SU-DHL-6 (cell line): ENCODE results near the gene TNPO1.

Experiments
- H2AFZ ChIP-seq: fragments of 200-600 bp; sonication (generic); 2 replicates; pipeline ENCODE4 v1.6.1; 2014; ENCODE audit warnings: low read depth, mild to moderate bottlenecking, moderate library complexity, mixed read lengths, antibody characterized with exemption, low read length; ENCODE audit not compliant: severe bottlenecking
- H3F3A ChIP-seq: fragments of 200-600 bp; shearing (Covaris generic); 2 replicates; pipeline ENCODE4 v1.6.0; 2016; ENCODE audit warnings: antibody characterized with exemption, mild to moderate bottlenecking; ENCODE audit not compliant: insufficient read depth
- H3K27ac ChIP-seq: fragments of 200-600 bp; sonication (generic); 2 replicates; pipeline ENCODE4 v1.5.1; 2016; ENCODE audit warnings: low read depth, mild to moderate bottlenecking, low read length, moderate library complexity, mixed read lengths
- H3K27me3 ChIP-seq: fragments of 200-600 bp; sonication (generic), shearing (Covaris generic); 2 replicates; pipeline ENCODE4 v1.6.0; 2014; ENCODE audit warnings: mild to moderate bottlenecking, low read length
- H3K36me3 ChIP-seq: fragments of 200-600 bp; sonication (generic); 2 replicates; pipeline ENCODE4 v1.6.1; 2014; ENCODE audit warnings: mild to moderate bottlenecking, low read length, mixed read lengths
- H3K4me2 ChIP-seq: fragments of 300-600, 200-600 bp; shearing (Covaris generic), sonication (generic); 2 replicates; pipeline ENCODE4 v1.6.0; 2014; ENCODE audit warnings: low read length, low read depth, mild to moderate bottlenecking; ENCODE audit not compliant: poor library complexity, severe bottlenecking
- H3K4me3 ChIP-seq: fragments of 200-600 bp; sonication (generic); 2 replicates; pipeline ENCODE4 v1.5.1; 2014; ENCODE audit warnings: antibody characterized with exemption, low read length, mild to moderate bottlenecking, mixed read lengths; ENCODE audit not compliant: insufficient read depth, poor library complexity, severe bottlenecking
- H3K79me2 ChIP-seq: fragments of 200-600 bp; sonication (generic); 2 replicates; pipeline ENCODE4 v1.6.1; 2014; ENCODE audit warnings: mild to moderate bottlenecking, low read length, moderate library complexity; ENCODE audit not compliant: insufficient read depth
- H3K9ac ChIP-seq: fragments of 200-600 bp; sonication (generic); 2 replicates; pipeline ENCODE4 v1.7.0; 2014; ENCODE audit warnings: mild to moderate bottlenecking, low read length
- H3K9me2 ChIP-seq: fragments of 200-600 bp; sonication (generic); replicated peaks from 2 replicates; pipeline ENCODE4 v1.6.1; 2014; ENCODE audit warnings: low read length; ENCODE audit not compliant: insufficient read depth
- H3K9me3 ChIP-seq: fragments of 200-600 bp; sonication (generic); 2 replicates; pipeline ENCODE4 v1.6.1; 2014; ENCODE audit warnings: low read length, mixed read lengths; ENCODE audit not compliant: insufficient read depth
- H4K20me1 ChIP-seq: fragments of 200-600 bp; sonication (generic); 2 replicates; pipeline ENCODE4 v1.6.1; 2014; ENCODE audit warnings: low read depth, mild to moderate bottlenecking, antibody characterized with exemption, low read length, moderate library complexity, mixed read lengths
- CTCF ChIP-seq: fragments of 200-600 bp; sonication (generic); IDR thresholded peaks from one replicate; pipeline ENCODE4 v1.5.1; 2017; ENCODE audit warnings: antibody characterized with exemption, mild to moderate bottlenecking, low read length, moderate library complexity; ENCODE audit not compliant: insufficient read depth, poor library complexity, severe bottlenecking
- EZH2phosphoT487 ChIP-seq: fragments of 200-600 bp; sonication (generic), shearing (Covaris generic); conservative IDR thresholded peaks from 2 replicates; pipeline ENCODE4 v1.6.1; 2018; ENCODE audit warnings: mild to moderate bottlenecking, antibody characterized with exemption, low read length, moderate library complexity, mixed read lengths

The TNPO1 gene

GRCh38 chr5:72936893-72937292 is 120.4 kb downstream of the TNPO1 start:
- no peak overlapping the region for H3K9ac ChIP-seq
- no peak overlapping the region for H3K4me3 ChIP-seq
- H4K20me1 ChIP-seq, result no peaks in the 10 kb centered on the region
- H3K36me3 ChIP-seq, result no peaks in the 10 kb centered on the region
- H3K9me2 ChIP-seq, result no peaks in the 10 kb centered on the region
- no peak overlapping the region for H3K4me2 ChIP-seq
- no peak for TF ChIP-seq EZH2phosphoT487
- TF ChIP-seq CTCF, result no peak
- no peaks in the 10 kb centered on the region for H3K79me2 ChIP-seq
- H3F3A ChIP-seq, result no peaks in the 10 kb centered on the region
- H3K27ac ChIP-seq, result no peak overlapping the region
- no peaks in the 10 kb centered on the region for H3K27me3 ChIP-seq
- no peaks in the 10 kb centered on the region for H3K9me3 ChIP-seq
- no peak overlapping the region for H2AFZ ChIP-seq

- no peaks in the 10 kb centered on the region for H4K20me1 ChIP-seq
- no peak overlapping the region for H3K4me3 ChIP-seq
- no peak overlapping the region for H3K4me2 ChIP-seq
- TF ChIP-seq EZH2phosphoT487 (no peak), CTCF (no peak)
- no peaks in the 10 kb centered on the region for H3K36me3 ChIP-seq
- H3K27ac ChIP-seq, result no peak overlapping the region
- no peaks in the 10 kb centered on the region for H3K79me2 ChIP-seq
- H2AFZ ChIP-seq, result no peak overlapping the region
- H3F3A ChIP-seq, result no peaks in the 10 kb centered on the region
- no peaks in the 10 kb centered on the region for H3K9me3 ChIP-seq
- H3K9me2 ChIP-seq, result no peaks in the 10 kb centered on the region
- H3K27me3 ChIP-seq, result no peaks in the 10 kb centered on the region
- no peak overlapping the region for H3K9ac ChIP-seq
These were observed 121.1 kb downstream of the TNPO1 start for GRCh38 chr5:72937517-72938061.

GRCh38 chr5:72938206-72938605 is 121.7 kb downstream of the TNPO1 start:
- TF ChIP-seq CTCF, result no peak
- TF ChIP-seq EZH2phosphoT487, result no peak
- Histone ChIP-seq H3K79me2 (no peaks in the 10 kb centered on the region), H3F3A (no peaks in the 10 kb centered on the region), H3K27me3 (no peaks in the 10 kb centered on the region), H3K4me2 (no peak overlapping the region), H3K36me3 (no peaks in the 10 kb centered on the region), H3K9me3 (no peaks in the 10 kb centered on the region), H3K9me2 (no peaks in the 10 kb centered on the region), H4K20me1 (no peaks in the 10 kb centered on the region), H3K27ac (no peak overlapping the region), H3K4me3 (no peak overlapping the region), H3K9ac (no peak overlapping the region), H2AFZ (no peak overlapping the region)
